NCI-H2171 (cell line): ENCODE data around the gene PODN.

Experiments used
- DNase-seq: peaks from one replicate; lab custom pipeline; 2025; lab: John Stamatoyannopoulos, UW

PODN gene

GRCh38 chr1:53089478-53090226 is 27.6 kb downstream of the PODN start:
- DNase-seq: no peak

- no peak for DNase-seq
These were observed 28.5 kb downstream of the PODN start for GRCh38 chr1:53090227-53091147.

- DNase-seq: no peak
These were observed 30.0 kb downstream of the PODN start for GRCh38 chr1:53091841-53092645.

GRCh38 chr1:53092659-53093450 is 30.8 kb downstream of the PODN start:
- no peak for DNase-seq

GRCh38 chr1:53093451-53093754 is 31.4 kb downstream of the PODN start:
- no peak for DNase-seq

- DNase-seq: no peak
These were observed 31.9 kb downstream of the PODN start for GRCh38 chr1:53093778-53094532.

- no peak for DNase-seq
These were observed 32.5 kb downstream of the PODN start for GRCh38 chr1:53094533-53094919.

GRCh38 chr1:53104289-53104913 is 42.4 kb downstream of the PODN start:
- no peak for DNase-seq

- DNase-seq: no peak
These were observed 45.1 kb downstream of the PODN start for GRCh38 chr1:53107090-53107489.

GRCh38 chr1:53107570-53108322 is 45.7 kb downstream of the PODN start:
- no peak for DNase-seq

GRCh38 chr1:53108646-53109580 is 46.9 kb downstream of the PODN start:
- DNase-seq: no peak

GRCh38 chr1:53110370-53111072 is 48.5 kb downstream of the PODN start:
- DNase-seq: no peak

- DNase-seq: no peak
These were observed 49.1 kb downstream of the PODN start for GRCh38 chr1:53111073-53111556.

- DNase-seq: no peak
These were observed 49.7 kb downstream of the PODN start for GRCh38 chr1:53111693-53112092.

- no peak for DNase-seq
These were observed 50.3 kb downstream of the PODN start for GRCh38 chr1:53112271-53112774.

GRCh38 chr1:53112861-53113260 is 50.8 kb downstream of the PODN start:
- no peak for DNase-seq

GRCh38 chr1:53114090-53114489 is 52.1 kb downstream of the PODN start:
- no peak for DNase-seq
